ENCODE results near the gene RFNG.

GRCh38 chr17:81999587-81999975, 52.0 kb downstream of the RFNG start:
- no peak for TF ChIP-seq YY1 (IDR thresholded peaks at IDR 0.05; ENCODE audit: insufficient read depth, insufficient read length)
- TF ChIP-seq ZNF274 (IDR thresholded peaks at IDR 0.05; ENCODE audit: low read depth, low read length), result no peak
- no peak for TF ChIP-seq SUZ12 (IDR thresholded peaks at IDR 0.05; ENCODE audit: extremely low read depth, insufficient read depth, insufficient read length)
